Osteocyte (in vitro differentiated cells): ENCODE data around the gene MYL6B. TPM values are rescaled to one million over a fixed set of nuclear protein-coding genes. Genes with fewer than 3 reads are reported as not detected.

Experiments
- DNase-seq: peaks from one replicate; pipeline ENCODE4 v3.0.0; 2021; ENCODE audit warnings: mixed read lengths; ENCODE audit not compliant: unreplicated experiment; ENCODE audit errors: extremely low spot score
- H3K27ac Mint-ChIP-seq: one replicate; pipeline ENCODE4 v1.8.0; 2021; ENCODE audit warnings: mild to moderate bottlenecking, mixed read lengths; ENCODE audit not compliant: unreplicated experiment
- H3K27me3 Mint-ChIP-seq: one replicate; pipeline ENCODE4 v1.8.0; 2021; ENCODE audit warnings: mixed read lengths; ENCODE audit not compliant: unreplicated experiment
- H3K36me3 Mint-ChIP-seq: one replicate; pipeline ENCODE4 v1.8.0; 2021; ENCODE audit warnings: mixed read lengths; ENCODE audit not compliant: unreplicated experiment
- H3K4me1 Mint-ChIP-seq: one replicate; pipeline ENCODE4 v1.8.0; 2021; ENCODE audit warnings: mixed read lengths; ENCODE audit not compliant: unreplicated experiment
- H3K4me3 Mint-ChIP-seq: one replicate; pipeline ENCODE4 v1.8.0; 2021; ENCODE audit warnings: mild to moderate bottlenecking, moderate library complexity, mixed read lengths; ENCODE audit not compliant: unreplicated experiment
- H3K9me3 Mint-ChIP-seq: one replicate; pipeline ENCODE4 v1.8.0; 2021; ENCODE audit warnings: mixed read lengths; ENCODE audit not compliant: unreplicated experiment
- total RNA-seq: library from RNA; stranded (reverse); gene quantifications from 2 replicates; pipeline ENCODE4 v1.2.1, GENCODE V29; 2021
- TF ChIP-seq, protein P1 (sequence below): fragments of 200-600 bp; sonication (generic); IDR thresholded peaks from 2 replicates; pipeline ENCODE4 v1.5.0; 2021; ENCODE audit warnings: antibody characterized with exemption, mild to moderate bottlenecking, moderate library complexity

MYL6B gene
- total RNA-seq, 1 donor from 2014 or later: 123 TPM

DNA sequence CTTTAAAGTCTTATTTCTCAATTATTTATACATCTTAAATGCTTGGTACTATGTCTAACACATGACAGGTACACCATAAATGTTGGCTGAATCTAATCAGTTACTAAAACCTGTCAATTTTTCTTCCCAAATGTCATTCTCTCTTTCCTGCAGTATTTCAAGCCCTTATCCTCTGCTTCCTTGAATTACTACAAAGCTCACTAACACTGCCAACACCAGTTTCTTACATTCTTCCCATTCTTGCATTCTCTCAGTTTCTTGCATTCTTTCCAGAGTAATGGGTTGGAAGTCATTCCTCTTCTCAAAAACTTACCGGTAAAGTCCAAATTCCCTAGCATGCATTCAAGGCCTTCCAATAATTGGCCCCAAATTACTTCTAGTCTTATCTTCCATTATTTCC lies 46.4 kb downstream of the MYL6B start:
- no peaks in the 10 kb centered on the region for H3K9me3 Mint-ChIP-seq
- TF ChIP-seq, protein P1, sequence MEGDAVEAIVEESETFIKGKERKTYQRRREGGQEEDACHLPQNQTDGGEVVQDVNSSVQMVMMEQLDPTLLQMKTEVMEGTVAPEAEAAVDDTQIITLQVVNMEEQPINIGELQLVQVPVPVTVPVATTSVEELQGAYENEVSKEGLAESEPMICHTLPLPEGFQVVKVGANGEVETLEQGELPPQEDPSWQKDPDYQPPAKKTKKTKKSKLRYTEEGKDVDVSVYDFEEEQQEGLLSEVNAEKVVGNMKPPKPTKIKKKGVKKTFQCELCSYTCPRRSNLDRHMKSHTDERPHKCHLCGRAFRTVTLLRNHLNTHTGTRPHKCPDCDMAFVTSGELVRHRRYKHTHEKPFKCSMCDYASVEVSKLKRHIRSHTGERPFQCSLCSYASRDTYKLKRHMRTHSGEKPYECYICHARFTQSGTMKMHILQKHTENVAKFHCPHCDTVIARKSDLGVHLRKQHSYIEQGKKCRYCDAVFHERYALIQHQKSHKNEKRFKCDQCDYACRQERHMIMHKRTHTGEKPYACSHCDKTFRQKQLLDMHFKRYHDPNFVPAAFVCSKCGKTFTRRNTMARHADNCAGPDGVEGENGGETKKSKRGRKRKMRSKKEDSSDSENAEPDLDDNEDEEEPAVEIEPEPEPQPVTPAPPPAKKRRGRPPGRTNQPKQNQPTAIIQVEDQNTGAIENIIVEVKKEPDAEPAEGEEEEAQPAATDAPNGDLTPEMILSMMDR: no peak
- H3K4me1 Mint-ChIP-seq: peaks cover 14% of the 10 kb centered on the region

DNA sequence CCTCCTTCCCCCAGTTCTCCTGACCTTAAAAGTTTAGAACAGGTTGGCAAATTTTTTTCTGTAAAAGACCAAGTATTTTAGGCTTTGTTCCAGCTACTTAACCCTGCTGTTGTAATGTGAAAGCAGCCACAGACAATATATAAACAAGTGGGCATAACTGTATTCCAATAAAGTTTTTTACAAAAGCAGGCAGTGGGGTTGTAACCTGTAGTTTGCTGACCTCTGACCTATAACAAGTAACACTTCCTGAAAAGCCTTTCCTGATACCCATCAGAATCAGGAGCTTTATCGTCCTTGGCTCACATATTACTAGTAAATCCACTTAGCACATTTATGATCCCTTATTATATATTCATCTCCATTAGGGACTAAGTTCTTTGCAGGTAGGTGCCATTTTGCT lies 50.0 kb downstream of the MYL6B start:
- Mint-ChIP-seq H3K36me3 (peaks cover 20% of the 10 kb centered on the region), H3K27me3 (no peaks in the 10 kb centered on the region), H3K9me3 (no peaks in the 10 kb centered on the region), H3K4me1 (peaks cover 5% of the 10 kb centered on the region), H3K4me3 (no peak overlapping the region), H3K27ac (peak overlapping the region; percentile 15)
- TF ChIP-seq, protein P1: no peak
- no peak for DNase-seq

More for the DNA sequence above, 46.4 kb downstream of the MYL6B start:
- no peak for DNase-seq
- no peaks in the 10 kb centered on the region for H3K27me3 Mint-ChIP-seq
- H3K27ac Mint-ChIP-seq: no peak overlapping the region
- H3K36me3 Mint-ChIP-seq: no peaks in the 10 kb centered on the region
- H3K4me3 Mint-ChIP-seq: no peak overlapping the region

- Mint-ChIP-seq H3K4me1 (peaks cover 2% of the 10 kb centered on the region), H3K27me3 (no peaks in the 10 kb centered on the region), H3K9me3 (no peaks in the 10 kb centered on the region), H3K36me3 (peaks cover 24% of the 10 kb centered on the region), H3K27ac (peak overlapping the region; percentile 15), H3K4me3 (no peak overlapping the region)
- TF ChIP-seq, protein P1: no peak
- no peak for DNase-seq
These were observed 50.5 kb downstream of the MYL6B start for GRCh38 chr12:56202838-56203237.

GRCh38 chr12:56204275-56204674 lies 51.9 kb downstream of the MYL6B start:
- TF ChIP-seq, protein P1: no peak
- Mint-ChIP-seq H3K4me3 (no peak overlapping the region), H3K9me3 (no peaks in the 10 kb centered on the region), H3K27me3 (no peaks in the 10 kb centered on the region), H3K36me3 (peaks cover 24% of the 10 kb centered on the region), H3K27ac (no peak overlapping the region), H3K4me1 (no peaks in the 10 kb centered on the region)
- DNase-seq: no peak

GRCh38 chr12:56205445-56205844 lies 53.1 kb downstream of the MYL6B start:
- Mint-ChIP-seq H3K4me3 (no peak overlapping the region), H3K4me1 (no peaks in the 10 kb centered on the region), H3K9me3 (no peaks in the 10 kb centered on the region), H3K27ac (no peak overlapping the region), H3K27me3 (no peaks in the 10 kb centered on the region), H3K36me3 (peaks cover 31% of the 10 kb centered on the region)
- DNase-seq: no peak
- TF ChIP-seq, protein P1: peak; percentile 7
